ENCODE results near the gene RHOC. TPM values are rescaled to one million over a fixed set of nuclear protein-coding genes. Genes with fewer than 3 reads are reported as not detected.

RHOC gene
- total and polyA plus RNA-seq, 2 experiments from 2014 or later: 65.4 to 76.7 TPM

DNA sequence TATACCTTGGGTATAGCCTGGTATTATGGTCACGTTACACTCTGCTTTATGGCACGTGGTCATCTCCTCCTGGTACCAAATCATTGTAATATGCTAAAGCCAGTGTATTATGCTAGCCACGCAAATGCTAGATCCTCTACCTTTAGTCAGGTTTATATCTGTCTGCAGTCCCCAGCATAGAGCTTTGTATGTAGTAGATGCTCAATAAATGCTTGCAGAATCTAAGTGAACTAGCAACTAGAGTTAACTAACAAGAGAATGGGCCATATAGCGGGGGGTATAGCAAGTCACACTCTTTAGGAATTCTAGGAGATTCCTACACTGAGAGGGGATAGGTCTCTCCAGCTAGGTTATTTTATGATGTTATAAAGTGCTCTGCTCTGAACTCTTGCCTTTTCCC is 29.4 kb downstream of the RHOC start:
- H3K4me1 Mint-ChIP-seq: peaks cover 33% of the 10 kb centered on the region
- H3K9me3 Mint-ChIP-seq: peaks cover 4% of the 10 kb centered on the region; the same call in 1 of the 3 replicates
- Histone ChIP-seq H3K4me2 (no peak overlapping the region), H3K9me2 (ENCODE audit: insufficient read depth) (no peaks in the 10 kb centered on the region), H3K4me3 (no peak overlapping the region), H3K27ac (ENCODE audit: low read depth) (no peak overlapping the region), H3F3A (replicated peaks; ENCODE audit: low read depth) (0 out of 2 replicates have a peak, but pooled peaks cover 4% of the 10 kb centered on the region), H4K20me1 (replicated peaks; ENCODE audit: insufficient read depth) (peaks cover 12% of the 10 kb centered on the region; the same call in 1 of the 2 replicates), H3K27me3 (ENCODE audit: insufficient read depth) (peaks cover 12% of the 10 kb centered on the region), H3K4me1 (ENCODE audit: insufficient read depth) (peaks cover 30% of the 10 kb centered on the region), H2AFZ (no peak overlapping the region), H3K36me3 (ENCODE audit: insufficient read depth) (no peaks in the 10 kb centered on the region), H3K79me2 (replicated peaks; ENCODE audit: insufficient read depth) (peaks cover 49% of the 10 kb centered on the region)
- H3K27me3 Mint-ChIP-seq (ENCODE audit: insufficient read depth, low read depth, poor library complexity): peaks cover 18% of the 10 kb centered on the region
- H3K4me3 Mint-ChIP-seq: no peak overlapping the region
- H3K27ac Mint-ChIP-seq: no peak overlapping the region
- TF ChIP-seq, protein P1, sequence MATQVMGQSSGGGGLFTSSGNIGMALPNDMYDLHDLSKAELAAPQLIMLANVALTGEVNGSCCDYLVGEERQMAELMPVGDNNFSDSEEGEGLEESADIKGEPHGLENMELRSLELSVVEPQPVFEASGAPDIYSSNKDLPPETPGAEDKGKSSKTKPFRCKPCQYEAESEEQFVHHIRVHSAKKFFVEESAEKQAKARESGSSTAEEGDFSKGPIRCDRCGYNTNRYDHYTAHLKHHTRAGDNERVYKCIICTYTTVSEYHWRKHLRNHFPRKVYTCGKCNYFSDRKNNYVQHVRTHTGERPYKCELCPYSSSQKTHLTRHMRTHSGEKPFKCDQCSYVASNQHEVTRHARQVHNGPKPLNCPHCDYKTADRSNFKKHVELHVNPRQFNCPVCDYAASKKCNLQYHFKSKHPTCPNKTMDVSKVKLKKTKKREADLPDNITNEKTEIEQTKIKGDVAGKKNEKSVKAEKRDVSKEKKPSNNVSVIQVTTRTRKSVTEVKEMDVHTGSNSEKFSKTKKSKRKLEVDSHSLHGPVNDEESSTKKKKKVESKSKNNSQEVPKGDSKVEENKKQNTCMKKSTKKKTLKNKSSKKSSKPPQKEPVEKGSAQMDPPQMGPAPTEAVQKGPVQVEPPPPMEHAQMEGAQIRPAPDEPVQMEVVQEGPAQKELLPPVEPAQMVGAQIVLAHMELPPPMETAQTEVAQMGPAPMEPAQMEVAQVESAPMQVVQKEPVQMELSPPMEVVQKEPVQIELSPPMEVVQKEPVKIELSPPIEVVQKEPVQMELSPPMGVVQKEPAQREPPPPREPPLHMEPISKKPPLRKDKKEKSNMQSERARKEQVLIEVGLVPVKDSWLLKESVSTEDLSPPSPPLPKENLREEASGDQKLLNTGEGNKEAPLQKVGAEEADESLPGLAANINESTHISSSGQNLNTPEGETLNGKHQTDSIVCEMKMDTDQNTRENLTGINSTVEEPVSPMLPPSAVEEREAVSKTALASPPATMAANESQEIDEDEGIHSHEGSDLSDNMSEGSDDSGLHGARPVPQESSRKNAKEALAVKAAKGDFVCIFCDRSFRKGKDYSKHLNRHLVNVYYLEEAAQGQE (IDR thresholded peaks at IDR 0.05; ENCODE audit: unreplicated experiment): no peak
- no peak for TF ChIP-seq POLR2AphosphoS5 (IDR thresholded peaks at IDR 0.05; ENCODE audit: low read depth)
- TF ChIP-seq ZNF114 (CRISPR knock-in tag; IDR thresholded peaks at IDR 0.05): no peak
- TF ChIP-seq, protein P2, sequence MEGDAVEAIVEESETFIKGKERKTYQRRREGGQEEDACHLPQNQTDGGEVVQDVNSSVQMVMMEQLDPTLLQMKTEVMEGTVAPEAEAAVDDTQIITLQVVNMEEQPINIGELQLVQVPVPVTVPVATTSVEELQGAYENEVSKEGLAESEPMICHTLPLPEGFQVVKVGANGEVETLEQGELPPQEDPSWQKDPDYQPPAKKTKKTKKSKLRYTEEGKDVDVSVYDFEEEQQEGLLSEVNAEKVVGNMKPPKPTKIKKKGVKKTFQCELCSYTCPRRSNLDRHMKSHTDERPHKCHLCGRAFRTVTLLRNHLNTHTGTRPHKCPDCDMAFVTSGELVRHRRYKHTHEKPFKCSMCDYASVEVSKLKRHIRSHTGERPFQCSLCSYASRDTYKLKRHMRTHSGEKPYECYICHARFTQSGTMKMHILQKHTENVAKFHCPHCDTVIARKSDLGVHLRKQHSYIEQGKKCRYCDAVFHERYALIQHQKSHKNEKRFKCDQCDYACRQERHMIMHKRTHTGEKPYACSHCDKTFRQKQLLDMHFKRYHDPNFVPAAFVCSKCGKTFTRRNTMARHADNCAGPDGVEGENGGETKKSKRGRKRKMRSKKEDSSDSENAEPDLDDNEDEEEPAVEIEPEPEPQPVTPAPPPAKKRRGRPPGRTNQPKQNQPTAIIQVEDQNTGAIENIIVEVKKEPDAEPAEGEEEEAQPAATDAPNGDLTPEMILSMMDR (conservative IDR thresholded peaks at IDR 0.05; ENCODE audit: low read depth in 2 of 2): no peak
- no peak for TF ChIP-seq JUNB (IDR thresholded peaks at IDR 0.05; ENCODE audit: unreplicated experiment)
- TF ChIP-seq, protein P3, sequence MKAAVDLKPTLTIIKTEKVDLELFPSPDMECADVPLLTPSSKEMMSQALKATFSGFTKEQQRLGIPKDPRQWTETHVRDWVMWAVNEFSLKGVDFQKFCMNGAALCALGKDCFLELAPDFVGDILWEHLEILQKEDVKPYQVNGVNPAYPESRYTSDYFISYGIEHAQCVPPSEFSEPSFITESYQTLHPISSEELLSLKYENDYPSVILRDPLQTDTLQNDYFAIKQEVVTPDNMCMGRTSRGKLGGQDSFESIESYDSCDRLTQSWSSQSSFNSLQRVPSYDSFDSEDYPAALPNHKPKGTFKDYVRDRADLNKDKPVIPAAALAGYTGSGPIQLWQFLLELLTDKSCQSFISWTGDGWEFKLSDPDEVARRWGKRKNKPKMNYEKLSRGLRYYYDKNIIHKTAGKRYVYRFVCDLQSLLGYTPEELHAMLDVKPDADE (IDR thresholded peaks at IDR 0.05): no peak
- TF ChIP-seq NANOG (IDR thresholded peaks at IDR 0.05; ENCODE audit: borderline replicate concordance): no peak
- no peak for TF ChIP-seq EZH2phosphoT487 (IDR thresholded peaks at IDR 0.05; ENCODE audit: unreplicated experiment)
- TF ChIP-seq, protein P4, sequence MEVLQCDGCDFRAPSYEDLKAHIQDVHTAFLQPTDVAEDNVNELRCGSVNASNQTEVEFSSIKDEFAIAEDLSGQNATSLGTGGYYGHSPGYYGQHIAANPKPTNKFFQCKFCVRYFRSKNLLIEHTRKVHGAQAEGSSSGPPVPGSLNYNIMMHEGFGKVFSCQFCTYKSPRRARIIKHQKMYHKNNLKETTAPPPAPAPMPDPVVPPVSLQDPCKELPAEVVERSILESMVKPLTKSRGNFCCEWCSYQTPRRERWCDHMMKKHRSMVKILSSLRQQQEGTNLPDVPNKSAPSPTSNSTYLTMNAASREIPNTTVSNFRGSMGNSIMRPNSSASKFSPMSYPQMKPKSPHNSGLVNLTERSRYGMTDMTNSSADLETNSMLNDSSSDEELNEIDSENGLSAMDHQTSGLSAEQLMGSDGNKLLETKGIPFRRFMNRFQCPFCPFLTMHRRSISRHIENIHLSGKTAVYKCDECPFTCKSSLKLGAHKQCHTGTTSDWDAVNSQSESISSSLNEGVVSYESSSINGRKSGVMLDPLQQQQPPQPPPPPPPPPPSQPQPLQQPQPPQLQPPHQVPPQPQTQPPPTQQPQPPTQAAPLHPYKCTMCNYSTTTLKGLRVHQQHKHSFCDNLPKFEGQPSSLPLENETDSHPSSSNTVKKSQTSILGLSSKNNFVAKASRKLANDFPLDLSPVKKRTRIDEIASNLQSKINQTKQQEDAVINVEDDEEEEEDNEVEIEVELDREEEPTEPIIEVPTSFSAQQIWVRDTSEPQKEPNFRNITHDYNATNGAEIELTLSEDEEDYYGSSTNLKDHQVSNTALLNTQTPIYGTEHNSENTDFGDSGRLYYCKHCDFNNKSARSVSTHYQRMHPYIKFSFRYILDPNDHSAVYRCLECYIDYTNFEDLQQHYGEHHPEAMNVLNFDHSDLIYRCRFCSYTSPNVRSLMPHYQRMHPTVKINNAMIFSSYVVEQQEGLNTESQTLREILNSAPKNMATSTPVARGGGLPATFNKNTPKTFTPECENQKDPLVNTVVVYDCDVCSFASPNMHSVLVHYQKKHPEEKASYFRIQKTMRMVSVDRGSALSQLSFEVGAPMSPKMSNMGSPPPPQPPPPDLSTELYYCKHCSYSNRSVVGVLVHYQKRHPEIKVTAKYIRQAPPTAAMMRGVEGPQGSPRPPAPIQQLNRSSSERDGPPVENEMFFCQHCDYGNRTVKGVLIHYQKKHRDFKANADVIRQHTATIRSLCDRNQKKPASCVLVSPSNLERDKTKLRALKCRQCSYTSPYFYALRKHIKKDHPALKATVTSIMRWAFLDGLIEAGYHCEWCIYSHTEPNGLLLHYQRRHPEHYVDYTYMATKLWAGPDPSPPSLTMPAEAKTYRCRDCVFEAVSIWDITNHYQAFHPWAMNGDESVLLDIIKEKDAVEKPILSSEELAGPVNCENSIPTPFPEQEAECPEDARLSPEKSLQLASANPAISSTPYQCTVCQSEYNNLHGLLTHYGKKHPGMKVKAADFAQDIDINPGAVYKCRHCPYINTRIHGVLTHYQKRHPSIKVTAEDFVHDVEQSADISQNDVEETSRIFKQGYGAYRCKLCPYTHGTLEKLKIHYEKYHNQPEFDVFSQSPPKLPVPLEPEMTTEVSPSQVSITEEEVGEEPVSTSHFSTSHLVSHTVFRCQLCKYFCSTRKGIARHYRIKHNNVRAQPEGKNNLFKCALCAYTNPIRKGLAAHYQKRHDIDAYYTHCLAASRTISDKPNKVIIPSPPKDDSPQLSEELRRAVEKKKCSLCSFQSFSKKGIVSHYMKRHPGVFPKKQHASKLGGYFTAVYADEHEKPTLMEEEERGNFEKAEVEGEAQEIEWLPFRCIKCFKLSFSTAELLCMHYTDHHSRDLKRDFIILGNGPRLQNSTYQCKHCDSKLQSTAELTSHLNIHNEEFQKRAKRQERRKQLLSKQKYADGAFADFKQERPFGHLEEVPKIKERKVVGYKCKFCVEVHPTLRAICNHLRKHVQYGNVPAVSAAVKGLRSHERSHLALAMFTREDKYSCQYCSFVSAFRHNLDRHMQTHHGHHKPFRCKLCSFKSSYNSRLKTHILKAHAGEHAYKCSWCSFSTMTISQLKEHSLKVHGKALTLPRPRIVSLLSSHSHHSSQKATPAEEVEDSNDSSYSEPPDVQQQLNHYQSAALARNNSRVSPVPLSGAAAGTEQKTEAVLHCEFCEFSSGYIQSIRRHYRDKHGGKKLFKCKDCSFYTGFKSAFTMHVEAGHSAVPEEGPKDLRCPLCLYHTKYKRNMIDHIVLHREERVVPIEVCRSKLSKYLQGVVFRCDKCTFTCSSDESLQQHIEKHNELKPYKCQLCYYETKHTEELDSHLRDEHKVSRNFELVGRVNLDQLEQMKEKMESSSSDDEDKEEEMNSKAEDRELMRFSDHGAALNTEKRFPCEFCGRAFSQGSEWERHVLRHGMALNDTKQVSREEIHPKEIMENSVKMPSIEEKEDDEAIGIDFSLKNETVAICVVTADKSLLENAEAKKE (CRISPR knock-in tag; IDR thresholded peaks at IDR 0.05): no peak
- TF ChIP-seq EZH2 (IDR thresholded peaks at IDR 0.05; ENCODE audit: low read depth, unreplicated experiment): no peak
- TF ChIP-seq CREB1 (CRISPR knock-in tag; IDR thresholded peaks at IDR 0.05; ENCODE audit: low read depth): no peak
- no peak for TF ChIP-seq ZNF331 (CRISPR knock-in tag; IDR thresholded peaks at IDR 0.05; ENCODE audit: low read depth)
- no peak for TF ChIP-seq STAT1 (IDR thresholded peaks at IDR 0.05; ENCODE audit: unreplicated experiment)
- peaks cover 12% of the 10 kb centered on the region; the same call in 1 of the 3 replicates for H3K36me3 Mint-ChIP-seq (ENCODE audit: low read depth)
- no peak for ATAC-seq
- DNase-seq (ENCODE audit: low spot score): no peak

All from GM23338 (cell line).